Osteocyte (in vitro differentiated cells): Measurements from ENCODE around the gene URB1. TPM values are rescaled to one million over a fixed set of nuclear protein-coding genes. Genes with fewer than 3 reads are reported as not detected.

Experiments
- DNase-seq: peaks from one replicate; pipeline ENCODE4 v3.0.0; 2021; ENCODE audit warnings: mixed read lengths; ENCODE audit not compliant: unreplicated experiment; ENCODE audit errors: extremely low spot score
- H3K27ac Mint-ChIP-seq: one replicate; pipeline ENCODE4 v1.8.0; 2021; ENCODE audit warnings: mild to moderate bottlenecking, mixed read lengths; ENCODE audit not compliant: unreplicated experiment
- H3K27me3 Mint-ChIP-seq: one replicate; pipeline ENCODE4 v1.8.0; 2021; ENCODE audit warnings: mixed read lengths; ENCODE audit not compliant: unreplicated experiment
- H3K36me3 Mint-ChIP-seq: one replicate; pipeline ENCODE4 v1.8.0; 2021; ENCODE audit warnings: mixed read lengths; ENCODE audit not compliant: unreplicated experiment
- H3K4me1 Mint-ChIP-seq: one replicate; pipeline ENCODE4 v1.8.0; 2021; ENCODE audit warnings: mixed read lengths; ENCODE audit not compliant: unreplicated experiment
- H3K4me3 Mint-ChIP-seq: one replicate; pipeline ENCODE4 v1.8.0; 2021; ENCODE audit warnings: mild to moderate bottlenecking, moderate library complexity, mixed read lengths; ENCODE audit not compliant: unreplicated experiment
- H3K9me3 Mint-ChIP-seq: one replicate; pipeline ENCODE4 v1.8.0; 2021; ENCODE audit warnings: mixed read lengths; ENCODE audit not compliant: unreplicated experiment
- total RNA-seq: library from RNA; stranded (reverse); gene quantifications from 2 replicates; pipeline ENCODE4 v1.2.1, GENCODE V29; 2021
- TF ChIP-seq, protein P1 (sequence below): fragments of 200-600 bp; sonication (generic); IDR thresholded peaks from 2 replicates; pipeline ENCODE4 v1.5.0; 2021; ENCODE audit warnings: antibody characterized with exemption, mild to moderate bottlenecking, moderate library complexity

URB1 gene
- total RNA-seq, 1 donor from 2014 or later, result 15.4 TPM

DNA sequence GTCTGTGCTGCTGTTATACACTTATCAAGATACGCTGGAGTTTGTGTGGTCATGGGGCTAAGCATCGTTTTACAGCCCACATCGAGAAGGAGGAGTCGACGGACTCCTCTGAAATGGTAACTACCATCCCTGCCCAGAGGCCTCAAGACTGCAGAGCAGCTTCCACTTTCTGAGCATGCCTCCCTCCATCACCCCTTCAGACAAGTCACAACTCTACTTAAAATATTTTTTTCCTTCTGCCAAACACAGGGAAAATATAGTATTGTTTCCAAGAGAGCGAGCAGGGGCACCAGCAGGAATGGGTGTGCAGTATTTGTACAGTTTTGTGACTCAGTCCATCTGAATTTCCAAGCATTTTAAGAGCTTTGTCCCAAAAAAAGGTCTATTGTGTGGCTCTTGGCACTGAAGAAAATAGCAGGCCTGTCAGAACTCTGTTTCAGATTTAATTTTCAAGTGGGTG, 33.8 kb upstream of the URB1 start:
- Mint-ChIP-seq H3K4me3 (no peak overlapping the region), H3K4me1 (peaks cover 3% of the 10 kb centered on the region), H3K36me3 (peaks cover 2% of the 10 kb centered on the region)

DNA sequence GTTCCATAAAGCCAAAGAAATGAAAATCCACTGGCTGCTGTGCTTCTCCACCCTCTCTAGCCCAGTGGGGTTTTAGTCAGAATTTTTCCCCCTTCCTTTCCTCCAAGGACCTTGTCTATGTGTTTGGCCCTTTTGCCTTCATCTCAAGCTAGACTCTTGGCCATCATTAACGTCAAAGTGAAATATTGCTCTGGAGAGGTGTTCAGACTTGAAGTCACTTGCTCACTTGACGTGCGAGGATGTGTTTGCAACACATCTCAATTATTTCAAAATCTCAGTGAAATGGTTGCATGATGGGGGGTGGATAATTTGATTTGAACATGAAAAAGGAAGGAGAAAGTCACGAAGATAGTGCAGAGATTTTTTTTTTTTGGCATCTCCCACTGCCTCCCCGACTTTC, 33.3 kb upstream of the URB1 start:
- Mint-ChIP-seq H3K27ac (no peak overlapping the region), H3K9me3 (peaks cover 6% of the 10 kb centered on the region), H3K4me1 (peaks cover 3% of the 10 kb centered on the region), H3K4me3 (no peak overlapping the region), H3K36me3 (peaks cover 2% of the 10 kb centered on the region), H3K27me3 (peaks cover 28% of the 10 kb centered on the region)
- no peak for DNase-seq
- TF ChIP-seq, protein P1, sequence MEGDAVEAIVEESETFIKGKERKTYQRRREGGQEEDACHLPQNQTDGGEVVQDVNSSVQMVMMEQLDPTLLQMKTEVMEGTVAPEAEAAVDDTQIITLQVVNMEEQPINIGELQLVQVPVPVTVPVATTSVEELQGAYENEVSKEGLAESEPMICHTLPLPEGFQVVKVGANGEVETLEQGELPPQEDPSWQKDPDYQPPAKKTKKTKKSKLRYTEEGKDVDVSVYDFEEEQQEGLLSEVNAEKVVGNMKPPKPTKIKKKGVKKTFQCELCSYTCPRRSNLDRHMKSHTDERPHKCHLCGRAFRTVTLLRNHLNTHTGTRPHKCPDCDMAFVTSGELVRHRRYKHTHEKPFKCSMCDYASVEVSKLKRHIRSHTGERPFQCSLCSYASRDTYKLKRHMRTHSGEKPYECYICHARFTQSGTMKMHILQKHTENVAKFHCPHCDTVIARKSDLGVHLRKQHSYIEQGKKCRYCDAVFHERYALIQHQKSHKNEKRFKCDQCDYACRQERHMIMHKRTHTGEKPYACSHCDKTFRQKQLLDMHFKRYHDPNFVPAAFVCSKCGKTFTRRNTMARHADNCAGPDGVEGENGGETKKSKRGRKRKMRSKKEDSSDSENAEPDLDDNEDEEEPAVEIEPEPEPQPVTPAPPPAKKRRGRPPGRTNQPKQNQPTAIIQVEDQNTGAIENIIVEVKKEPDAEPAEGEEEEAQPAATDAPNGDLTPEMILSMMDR, result no peak

More for the DNA sequence above, 33.8 kb upstream of the URB1 start:
- TF ChIP-seq, protein P1, result no peak
- H3K27me3 Mint-ChIP-seq, result peaks cover 27% of the 10 kb centered on the region
- H3K27ac Mint-ChIP-seq, result no peak overlapping the region
- peaks cover 6% of the 10 kb centered on the region for H3K9me3 Mint-ChIP-seq
- no peak for DNase-seq

DNA sequence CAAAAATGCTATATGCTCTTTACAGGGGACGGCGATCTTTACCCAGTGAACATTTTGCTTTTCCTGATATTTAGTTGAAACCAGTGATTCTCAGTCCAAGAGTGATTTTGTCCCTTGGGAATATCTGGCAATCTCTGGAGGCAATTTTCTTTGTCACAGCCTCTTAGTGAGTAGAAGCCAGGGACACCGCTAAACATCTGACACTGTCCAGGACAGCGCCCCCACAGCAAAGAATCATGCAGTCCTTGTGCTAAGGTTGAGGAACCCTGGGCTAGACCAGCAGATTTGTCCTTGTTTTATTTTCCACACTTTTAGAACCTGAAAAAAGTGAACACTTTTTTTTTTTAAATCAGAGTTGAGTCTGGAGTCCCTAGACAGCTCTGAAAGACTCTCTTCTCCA, 32.8 kb upstream of the URB1 start:
- peaks cover 29% of the 10 kb centered on the region for H3K27me3 Mint-ChIP-seq
- TF ChIP-seq, protein P1, result no peak
- H3K27ac Mint-ChIP-seq, result no peak overlapping the region
- peaks cover 6% of the 10 kb centered on the region for H3K9me3 Mint-ChIP-seq
- no peak for DNase-seq
- H3K4me1 Mint-ChIP-seq, result peaks cover 3% of the 10 kb centered on the region
- H3K36me3 Mint-ChIP-seq, result peaks cover 2% of the 10 kb centered on the region
- no peak overlapping the region for H3K4me3 Mint-ChIP-seq

DNA sequence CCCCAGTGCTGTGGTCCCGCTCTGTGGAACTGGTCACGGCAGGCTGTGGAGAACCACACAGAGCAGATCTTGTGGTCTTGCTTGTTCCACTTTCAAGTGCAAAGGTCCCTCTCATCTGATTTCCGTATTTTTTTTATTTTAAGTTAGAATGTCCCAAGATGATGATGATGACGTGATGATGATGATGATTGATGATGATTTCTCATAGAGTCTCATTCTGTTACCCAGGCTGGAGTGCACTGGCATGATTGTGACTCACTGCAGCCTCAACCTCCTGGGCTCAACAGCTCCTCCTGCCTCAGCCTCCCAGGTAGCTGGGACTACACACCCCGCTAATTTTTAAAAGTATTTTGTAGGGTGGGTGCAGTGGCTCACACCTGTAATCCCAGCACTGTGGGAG, 31.9 kb upstream of the URB1 start:
- peaks cover 6% of the 10 kb centered on the region for H3K9me3 Mint-ChIP-seq
- TF ChIP-seq, protein P1, result no peak

DNA sequence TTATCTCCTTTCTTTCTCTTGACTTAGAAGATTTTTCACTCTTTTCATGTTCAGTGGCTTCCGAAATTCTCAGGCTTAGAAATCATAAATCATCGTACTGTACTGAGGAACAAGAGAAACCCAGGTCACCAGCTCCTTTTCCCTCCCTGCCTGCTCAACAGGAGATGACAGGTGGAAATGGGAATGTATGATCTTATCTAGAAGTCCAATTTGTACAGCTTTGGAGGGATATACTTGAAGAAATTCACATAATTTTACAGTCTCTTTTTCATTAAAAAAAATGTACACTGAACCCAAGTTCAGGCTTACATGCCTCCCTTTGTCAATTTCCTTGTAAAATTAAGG, 31.4 kb upstream of the URB1 start:
- Mint-ChIP-seq H3K27me3 (peaks cover 29% of the 10 kb centered on the region), H3K4me3 (no peak overlapping the region), H3K36me3 (peaks cover 2% of the 10 kb centered on the region), H3K27ac (no peak overlapping the region), H3K4me1 (peaks cover 3% of the 10 kb centered on the region), H3K9me3 (peaks cover 6% of the 10 kb centered on the region)
- no peak for DNase-seq
- TF ChIP-seq, protein P1, result no peak

More for the DNA sequence above, 31.9 kb upstream of the URB1 start:
- DNase-seq, result no peak
- Mint-ChIP-seq H3K4me3 (no peak overlapping the region), H3K4me1 (peaks cover 3% of the 10 kb centered on the region), H3K27me3 (peaks cover 29% of the 10 kb centered on the region), H3K27ac (no peak overlapping the region), H3K36me3 (peaks cover 2% of the 10 kb centered on the region)
